GM18498 (cell line): ENCODE results near the gene TIAM1.

ENCODE experiments used
- ATAC-seq: cut with Tn5 transposase; IDR thresholded peaks from one replicate; pipeline ENCODE4 v1.9.1; 2021; ENCODE audit warnings: mild to moderate bottlenecking, moderate library complexity; ENCODE audit not compliant: unreplicated experiment

Gene TIAM1, protein sequence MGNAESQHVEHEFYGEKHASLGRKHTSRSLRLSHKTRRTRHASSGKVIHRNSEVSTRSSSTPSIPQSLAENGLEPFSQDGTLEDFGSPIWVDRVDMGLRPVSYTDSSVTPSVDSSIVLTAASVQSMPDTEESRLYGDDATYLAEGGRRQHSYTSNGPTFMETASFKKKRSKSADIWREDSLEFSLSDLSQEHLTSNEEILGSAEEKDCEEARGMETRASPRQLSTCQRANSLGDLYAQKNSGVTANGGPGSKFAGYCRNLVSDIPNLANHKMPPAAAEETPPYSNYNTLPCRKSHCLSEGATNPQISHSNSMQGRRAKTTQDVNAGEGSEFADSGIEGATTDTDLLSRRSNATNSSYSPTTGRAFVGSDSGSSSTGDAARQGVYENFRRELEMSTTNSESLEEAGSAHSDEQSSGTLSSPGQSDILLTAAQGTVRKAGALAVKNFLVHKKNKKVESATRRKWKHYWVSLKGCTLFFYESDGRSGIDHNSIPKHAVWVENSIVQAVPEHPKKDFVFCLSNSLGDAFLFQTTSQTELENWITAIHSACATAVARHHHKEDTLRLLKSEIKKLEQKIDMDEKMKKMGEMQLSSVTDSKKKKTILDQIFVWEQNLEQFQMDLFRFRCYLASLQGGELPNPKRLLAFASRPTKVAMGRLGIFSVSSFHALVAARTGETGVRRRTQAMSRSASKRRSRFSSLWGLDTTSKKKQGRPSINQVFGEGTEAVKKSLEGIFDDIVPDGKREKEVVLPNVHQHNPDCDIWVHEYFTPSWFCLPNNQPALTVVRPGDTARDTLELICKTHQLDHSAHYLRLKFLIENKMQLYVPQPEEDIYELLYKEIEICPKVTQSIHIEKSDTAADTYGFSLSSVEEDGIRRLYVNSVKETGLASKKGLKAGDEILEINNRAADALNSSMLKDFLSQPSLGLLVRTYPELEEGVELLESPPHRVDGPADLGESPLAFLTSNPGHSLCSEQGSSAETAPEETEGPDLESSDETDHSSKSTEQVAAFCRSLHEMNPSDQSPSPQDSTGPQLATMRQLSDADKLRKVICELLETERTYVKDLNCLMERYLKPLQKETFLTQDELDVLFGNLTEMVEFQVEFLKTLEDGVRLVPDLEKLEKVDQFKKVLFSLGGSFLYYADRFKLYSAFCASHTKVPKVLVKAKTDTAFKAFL (N-terminal part only)

DNA sequence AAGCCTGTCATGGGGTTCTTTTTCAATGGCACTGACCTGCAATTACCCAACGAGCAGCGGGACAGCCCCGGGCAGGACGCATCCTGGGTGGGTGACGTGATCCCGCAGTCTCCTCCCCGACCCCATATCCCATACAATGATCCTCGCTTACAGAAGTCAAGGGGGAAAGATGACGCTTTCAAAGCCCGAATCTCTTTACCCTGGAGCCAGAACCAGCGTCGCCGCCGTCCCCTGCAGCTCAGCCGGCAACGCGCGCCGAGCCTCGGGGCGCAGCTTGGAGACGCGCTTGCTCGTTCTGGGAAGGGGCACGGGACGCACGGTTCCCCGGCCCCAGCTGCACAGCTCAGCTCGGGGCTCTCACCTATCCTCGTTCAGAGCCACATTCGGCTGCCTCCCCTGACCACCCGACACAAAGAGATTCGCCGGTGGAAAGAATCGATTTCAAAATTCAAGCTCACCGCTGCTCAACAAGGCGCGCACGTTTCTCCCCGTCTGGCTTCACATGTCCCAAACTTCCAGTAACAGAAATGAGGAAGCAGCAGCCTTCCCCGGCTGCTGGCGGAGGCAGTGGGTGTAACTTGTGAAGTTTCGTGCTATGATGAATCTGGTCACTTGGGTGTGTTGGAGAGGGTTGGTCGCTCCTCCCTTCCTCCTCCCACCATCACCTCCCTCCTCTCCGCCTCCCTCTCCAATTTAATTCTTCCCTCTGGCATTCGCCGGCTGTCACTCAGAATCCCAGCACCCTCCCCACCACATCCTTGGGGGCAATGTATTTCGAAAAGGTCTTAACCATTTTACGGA, at the start of gene TIAM1:
TSS of gene TIAM1 (minus strand) at position 582 of the 801 bp plus-strand sequence. CDS start 77,289 bp downstream, outside the sequence.
- ATAC-seq = no peak

DNA sequence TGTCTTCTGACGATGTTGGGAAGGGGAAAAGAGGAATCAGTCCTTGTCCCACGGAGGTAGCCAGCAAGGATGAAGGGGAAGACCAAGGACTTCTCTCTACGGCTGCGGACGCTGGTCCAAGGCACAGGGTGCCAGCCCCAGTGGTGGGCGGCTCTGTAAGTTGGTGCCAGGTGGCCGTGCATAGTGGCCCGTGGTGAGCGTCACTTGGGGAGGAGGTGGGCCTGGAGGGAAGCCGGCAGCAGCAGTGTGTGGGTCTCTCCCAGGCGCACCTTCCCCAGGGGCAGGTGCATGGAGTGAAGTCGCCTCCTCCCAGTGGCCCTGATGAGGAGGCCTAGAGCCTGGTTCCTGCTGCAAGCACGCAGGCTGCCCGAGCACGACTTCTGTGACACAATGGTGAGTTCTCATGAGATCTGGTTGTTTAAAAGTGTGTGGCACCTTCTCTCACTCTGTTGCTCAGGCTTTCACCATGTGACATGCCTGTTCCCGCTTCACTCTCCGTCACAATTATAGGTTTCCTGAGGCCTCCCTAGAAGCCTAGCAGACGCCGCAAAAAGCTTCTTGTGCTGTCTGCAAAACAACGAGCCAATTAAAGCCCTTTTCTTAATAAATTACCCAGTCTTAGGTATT, 43.6 kb upstream of the TIAM1 start:
- ATAC-seq = no peak

DNA sequence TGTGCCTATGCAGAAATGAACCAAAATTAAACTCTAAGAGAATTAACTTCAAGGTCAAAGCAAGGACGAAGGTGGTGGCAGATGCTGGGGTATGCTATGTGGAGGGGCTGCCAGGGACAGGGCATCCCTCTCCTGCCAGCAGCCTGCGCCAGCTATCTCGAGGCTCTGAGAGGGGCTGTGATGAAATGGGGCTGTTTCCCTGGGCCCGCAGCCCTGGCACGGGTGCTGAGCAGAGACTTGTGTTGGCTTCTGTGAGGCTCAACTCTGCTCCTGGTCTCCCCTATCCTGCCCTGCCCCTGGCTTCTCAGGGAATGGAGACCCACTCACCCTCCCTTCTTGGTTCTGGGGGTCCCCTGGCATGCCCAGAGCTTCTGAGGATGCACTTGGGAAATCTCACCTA, 41.9 kb upstream of the TIAM1 start:
- no peak for ATAC-seq

DNA sequence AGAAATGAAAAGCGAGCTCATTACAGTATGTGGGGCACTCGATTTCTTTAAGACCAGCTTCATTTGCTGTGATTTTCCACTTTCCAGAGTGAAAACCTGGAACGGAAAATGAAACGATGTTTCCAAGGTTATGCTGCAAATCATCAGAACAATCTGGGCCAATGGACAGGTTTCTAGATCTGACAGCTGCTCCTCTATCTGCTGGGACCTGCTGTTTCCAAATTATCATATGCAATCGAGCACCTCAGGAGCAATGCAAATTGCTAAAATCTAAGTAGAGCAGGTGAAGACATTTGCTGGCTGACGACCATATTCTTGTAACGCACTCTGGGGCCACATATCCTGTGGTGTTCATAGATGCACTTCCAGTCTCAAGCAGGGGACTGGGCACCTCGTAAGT, 39.7 kb upstream of the TIAM1 start:
- no peak for ATAC-seq

DNA sequence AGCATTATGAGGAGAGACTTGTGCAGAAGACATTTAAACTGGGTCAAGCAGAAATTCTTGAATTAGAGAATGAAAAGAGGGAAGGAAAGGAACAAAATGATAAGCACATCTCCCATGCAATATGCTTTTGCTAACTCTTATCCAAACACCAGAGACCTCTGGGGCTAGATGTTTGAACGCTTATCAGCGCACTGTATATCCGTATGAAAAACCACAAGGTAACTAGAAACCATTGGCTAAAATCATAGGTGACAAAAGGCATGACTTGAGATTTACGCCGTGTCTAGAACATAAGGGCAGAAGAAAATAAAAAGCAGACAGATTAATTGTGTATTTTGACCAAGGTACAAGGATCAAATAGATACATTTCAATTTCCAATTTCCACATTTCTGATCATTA, 38.0 kb upstream of the TIAM1 start:
- ATAC-seq = no peak

DNA sequence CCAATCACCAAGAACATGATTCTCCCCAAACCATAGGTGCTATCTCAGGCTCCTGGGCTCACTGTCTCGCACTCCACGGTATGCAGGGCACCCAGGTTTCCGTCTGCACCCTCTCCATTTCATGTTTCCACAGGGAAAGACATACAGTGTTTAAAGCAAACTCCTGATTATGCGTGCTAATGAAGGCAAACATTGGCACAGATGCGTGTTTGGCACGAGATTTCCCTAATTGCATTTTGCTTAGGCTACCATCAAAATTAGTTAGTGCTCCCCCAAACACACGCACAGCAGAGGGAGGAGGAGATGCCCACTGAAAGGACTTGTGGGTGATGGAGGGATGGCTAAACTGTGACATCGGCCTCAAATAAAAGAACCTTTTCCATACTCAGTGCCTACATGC, 32.2 kb upstream of the TIAM1 start:
- no peak for ATAC-seq

DNA sequence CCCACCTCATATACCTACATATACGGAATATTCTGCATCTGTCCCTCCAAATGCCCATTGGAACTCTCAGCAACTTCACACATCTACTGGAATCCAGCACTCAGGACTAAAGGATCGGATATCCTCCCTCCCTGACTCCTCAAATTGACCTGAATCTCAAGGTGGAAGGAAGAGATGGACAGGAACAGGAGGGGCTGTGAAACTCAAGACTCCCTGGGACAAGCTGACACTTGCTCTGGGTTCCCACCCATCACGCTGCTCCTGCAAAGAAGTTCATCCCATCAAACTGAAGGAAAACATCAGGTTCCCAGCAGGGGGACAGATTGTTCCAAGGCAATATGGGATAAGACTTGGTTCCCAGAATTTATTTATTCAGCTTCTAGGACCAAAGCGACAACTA, 30.3 kb upstream of the TIAM1 start:
- ATAC-seq = no peak

DNA sequence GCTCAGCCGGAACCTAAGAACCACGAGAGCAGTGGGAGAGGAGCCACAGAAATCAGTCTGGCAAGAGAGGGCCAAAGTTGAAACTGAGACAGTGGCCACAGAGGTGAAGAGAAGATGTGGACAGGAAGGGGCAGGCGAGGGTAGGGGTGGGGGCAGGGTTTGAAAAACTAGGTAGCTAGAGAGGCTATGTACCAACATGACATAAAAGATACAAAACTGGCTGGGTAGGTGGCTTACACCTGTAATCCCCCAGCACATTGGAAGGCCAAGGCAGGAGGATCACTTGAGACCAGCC, 28.4 kb upstream of the TIAM1 start:
- ATAC-seq = no peak

DNA sequence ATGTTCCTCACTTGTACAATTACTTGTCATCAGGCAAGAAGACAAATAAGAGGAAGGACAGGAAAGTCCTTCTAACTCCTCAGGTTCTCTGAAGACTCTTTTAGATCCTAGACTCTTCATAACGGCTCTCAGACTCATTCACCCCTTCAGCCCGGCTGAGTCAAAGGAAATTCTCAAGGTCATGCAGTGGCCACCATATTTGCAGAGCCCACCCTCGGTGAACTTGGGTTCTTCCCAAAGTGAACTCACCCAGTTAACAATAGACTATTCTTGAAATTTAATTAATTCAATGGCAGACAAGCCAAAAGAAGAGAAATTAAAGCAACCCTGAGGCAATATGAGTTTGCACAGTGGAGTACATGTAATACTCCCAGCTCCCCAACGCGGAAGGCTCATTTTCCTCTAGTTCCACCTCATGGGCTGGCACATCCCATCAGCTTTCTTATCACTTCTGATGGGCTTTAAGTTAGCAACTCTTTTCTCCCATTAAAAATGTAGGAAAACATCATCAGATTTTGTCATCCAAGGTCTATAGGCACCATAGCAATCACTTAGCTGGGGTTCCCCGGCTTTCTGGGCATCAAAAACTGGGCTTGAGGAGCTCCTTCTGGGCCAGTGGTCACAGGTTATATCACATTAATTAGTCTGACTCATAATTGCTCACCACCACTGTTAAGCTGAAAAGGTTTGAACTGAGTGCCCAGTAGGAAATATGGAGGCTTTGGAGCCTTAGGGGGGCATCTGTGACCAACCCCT, 27.8 kb upstream of the TIAM1 start:
- no peak for ATAC-seq

DNA sequence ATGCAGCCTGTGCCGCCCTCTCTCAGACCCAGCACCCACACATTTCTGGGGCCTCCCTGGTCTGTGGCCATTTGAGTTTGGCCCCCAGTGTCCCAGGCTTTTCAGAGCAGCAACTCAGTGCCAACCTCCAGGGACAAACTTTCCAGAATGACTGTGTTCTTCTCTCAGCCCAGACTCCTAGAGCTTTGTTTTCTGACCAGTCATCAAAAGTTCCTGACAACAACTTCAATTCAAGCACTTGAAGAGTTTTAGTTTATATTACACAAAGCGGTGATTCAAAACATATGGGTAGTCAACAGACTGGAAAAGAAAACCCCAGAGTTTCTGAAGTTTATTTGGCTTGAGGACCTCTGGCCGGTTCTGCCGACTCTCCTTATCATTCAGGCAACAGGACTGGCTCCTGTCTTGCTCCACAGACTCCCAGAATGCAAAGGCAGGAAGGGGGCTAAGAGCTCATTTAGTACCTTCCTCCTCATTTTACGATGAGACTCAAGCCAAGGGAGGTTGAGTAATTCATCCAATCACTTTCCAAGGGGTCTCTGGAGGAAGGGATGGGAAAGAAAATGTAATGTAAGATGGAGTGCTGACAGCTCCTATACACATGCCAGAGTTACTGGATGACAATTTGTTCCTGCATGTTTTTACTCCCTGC, 27.0 kb upstream of the TIAM1 start:
- ATAC-seq = no peak

DNA sequence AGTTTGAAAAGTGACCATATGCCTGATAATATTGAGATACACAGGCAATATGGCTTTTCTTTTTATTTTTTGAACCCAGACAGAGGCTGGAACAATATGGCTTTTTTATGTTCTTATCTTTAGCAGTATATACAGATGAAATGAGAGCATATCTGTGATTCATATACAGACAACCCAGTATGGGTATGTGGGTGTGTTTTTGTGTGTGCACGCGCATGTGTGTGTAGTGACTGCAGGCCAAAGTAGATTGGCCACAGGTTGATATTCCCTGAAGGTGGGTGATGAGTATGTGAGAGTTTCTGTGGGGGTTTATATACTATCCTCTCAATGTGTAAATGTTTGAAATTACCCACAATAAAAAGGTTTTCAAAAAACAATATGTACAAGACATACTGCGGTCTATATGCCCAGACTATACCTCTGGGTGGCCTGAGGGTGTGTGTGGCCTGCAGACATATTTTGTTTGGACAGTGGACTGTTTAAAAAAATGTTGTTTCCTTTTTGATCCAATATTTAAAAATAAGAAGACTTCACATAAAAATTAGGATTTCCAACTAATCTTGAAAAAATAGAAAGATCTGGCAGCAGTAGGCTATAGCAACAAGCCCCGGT, 26.3 kb upstream of the TIAM1 start:
- no peak for ATAC-seq

DNA sequence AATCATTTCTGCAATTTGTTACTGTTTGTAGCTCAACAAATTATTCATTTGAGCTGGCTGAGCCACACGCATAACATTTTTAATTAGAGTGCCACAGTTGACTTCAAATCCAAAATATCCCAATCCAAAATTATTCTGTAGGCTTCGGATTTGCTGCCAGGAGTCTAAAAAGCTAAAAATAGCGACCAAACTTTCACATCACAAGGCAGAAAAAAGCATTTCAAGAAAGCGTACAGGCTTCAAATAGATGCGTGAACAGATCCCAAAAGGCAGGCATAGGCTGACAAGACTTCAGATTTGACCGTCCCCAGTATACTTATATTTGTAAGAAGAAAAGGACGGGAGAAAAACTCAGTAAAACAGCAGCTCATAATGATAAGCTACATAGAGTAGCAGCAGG, 24.3 kb upstream of the TIAM1 start:
- ATAC-seq = no peak

DNA sequence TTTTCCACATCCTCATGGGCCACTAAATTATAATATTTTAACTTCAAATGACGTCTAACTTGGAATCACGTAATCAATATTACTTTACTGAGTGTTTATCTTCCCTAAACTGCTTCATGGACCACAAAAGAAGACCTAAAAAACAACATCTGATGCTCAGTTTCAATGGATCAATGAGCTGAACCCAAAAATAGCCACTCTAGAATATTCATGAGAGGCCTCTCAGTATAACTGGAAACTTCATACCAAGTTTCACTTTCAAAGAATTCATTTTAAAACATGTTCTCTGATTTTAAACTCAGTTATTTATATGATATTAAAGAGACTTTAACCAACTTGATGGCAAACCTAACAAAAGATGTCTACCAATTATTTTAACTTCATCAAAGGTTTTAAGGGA, 23.7 kb upstream of the TIAM1 start:
- ATAC-seq = no peak

DNA sequence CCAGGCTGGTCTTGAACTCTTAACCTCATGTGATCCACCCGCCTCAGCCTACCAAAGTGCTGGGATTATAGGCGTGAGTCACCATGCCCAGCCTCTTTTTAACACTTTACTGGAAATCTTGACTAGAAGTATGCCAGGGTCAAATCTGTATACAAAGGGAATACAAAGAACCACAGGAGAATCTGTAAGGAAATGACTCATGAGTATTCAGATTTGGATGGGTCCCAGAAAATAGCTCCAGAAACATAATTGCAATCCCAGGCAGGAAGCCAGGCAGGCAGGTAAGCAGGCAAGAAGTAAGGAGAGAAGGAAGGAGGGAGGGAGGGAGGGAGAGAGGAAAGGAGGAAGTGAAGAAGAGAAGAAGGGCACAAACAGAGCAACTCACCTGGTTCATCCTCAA, 22.8 kb upstream of the TIAM1 start:
- ATAC-seq = no peak

DNA sequence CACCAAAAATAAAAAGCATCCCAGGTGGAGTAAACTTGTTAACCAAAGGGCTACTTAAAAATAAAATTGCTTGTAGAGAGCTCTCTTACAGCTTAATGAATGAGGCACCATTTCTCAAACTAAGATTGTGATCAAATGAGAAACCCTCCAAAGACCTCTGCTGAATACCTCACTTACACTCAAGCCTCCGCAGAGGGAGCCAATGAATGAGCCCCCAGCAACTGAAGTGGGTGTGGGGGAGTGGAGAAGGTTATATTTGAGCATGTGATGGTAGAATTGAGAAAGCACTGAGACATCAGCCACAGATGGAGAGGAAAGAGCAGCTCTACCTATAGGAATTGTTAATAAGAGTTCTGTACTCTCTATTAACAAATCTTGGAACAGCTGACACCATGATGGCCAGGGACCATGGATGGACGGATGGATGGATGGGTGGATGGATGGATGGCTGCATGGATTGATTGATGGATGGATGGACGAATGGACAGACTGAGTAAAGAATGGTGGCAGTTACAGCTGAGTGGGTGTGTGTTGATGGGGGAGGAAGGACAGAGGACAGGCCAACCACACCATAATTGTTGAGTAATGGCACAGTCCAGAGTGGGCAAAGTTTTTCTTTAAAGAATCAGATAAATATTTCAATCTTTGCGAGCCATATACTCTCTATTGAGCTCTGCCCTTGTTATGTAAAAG, 20.3 kb upstream of the TIAM1 start:
- no peak for ATAC-seq

DNA sequence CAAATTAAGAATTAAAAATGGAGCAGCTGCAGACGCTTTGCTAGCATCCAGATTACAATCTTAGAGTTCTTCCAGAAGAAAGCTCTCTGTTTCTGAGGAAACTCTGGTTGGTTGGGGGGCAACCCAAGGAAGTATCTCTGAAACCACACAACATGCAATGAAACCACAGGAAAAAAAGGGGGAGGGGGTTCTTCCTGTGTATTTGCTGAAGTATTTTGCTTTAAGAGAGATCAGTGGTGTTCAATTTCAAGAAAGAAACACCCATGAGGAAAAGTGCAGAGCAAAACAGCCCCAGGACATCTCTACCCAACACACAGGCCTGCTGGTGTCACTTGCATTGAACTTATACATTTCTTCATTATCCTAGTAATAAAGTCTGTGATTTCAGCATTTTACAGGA, 19.7 kb upstream of the TIAM1 start:
- no peak for ATAC-seq

DNA sequence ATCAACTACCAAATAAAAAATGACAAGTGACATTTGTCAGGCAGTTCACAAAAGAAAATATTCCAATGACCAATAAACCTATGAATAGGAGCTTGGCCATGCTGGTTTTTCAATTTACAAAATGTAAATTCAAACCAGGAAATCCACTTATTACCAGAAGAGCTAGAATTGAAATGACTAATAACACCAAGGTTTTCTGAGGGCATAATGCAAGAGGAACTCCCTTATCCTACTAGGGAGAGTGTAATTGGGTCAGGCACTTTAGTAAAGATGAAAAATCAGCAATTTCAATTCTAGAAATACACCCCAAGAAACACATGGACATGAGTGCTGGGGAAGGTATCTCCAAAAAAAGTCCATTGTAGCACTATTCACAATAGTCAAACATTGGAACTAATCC, 16.7 kb upstream of the TIAM1 start:
- ATAC-seq = no peak

DNA sequence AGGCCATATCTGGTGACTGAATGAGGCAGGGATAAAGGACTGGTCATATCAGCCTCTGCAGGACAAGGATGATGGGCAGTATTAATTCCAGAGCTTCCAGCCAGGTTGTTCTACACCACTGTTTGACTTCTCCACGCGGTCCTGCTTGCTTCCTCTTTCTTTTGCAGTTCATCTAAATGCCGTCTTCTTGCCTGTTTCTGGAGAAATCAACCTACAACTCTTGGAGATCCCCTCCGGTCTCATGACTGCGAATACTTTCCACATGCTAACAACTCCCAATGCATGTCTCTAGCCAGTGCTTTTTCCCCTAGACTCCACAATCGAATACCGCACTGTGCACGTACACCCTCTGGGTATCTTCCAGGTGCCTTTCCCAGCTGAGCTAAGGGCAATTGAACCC, 14.1 kb upstream of the TIAM1 start:
- ATAC-seq = no peak
